K562 (cell line): ENCODE results near the gene PUSL1. TPM values are rescaled to one million over a fixed set of nuclear protein-coding genes. Genes with fewer than 3 reads are reported as not detected.
A peak's percentile ranks its signal among the peaks of the same experiment; 100 is the strongest.

Experiments used
- ATAC-seq: fragments of 200-7000 bp; cut with Tn5 transposase; 3 replicates; pipeline ENCODE4 v1.9.1; 2020; ENCODE audit warnings: moderate library complexity
- BruUV-seq: library from RNA; stranded (reverse); fragments of 400-500 nt; replicated peaks from 2 replicates; lab custom pipeline; 2021; lab: Mats Ljungman, UMichigan
- CTCF ChIA-PET: fragments of 300-600 bp; formaldehyde crosslinking; extraction: SDS; loops from one replicate; lab custom pipeline; 2021; ENCODE audit warnings: low intra/inter-chr PET ratio; lab: Yijun Ruan, JAX
- POLR2A ChIA-PET: fragments of 300-600, 350-650 bp; sonication (Branson Sonifier 250); formaldehyde crosslinking; extraction: SDS; loops from one replicate; lab custom pipeline; 2021; ENCODE audit warnings: antibody characterized with exemption, inconsistent platforms; lab: Yijun Ruan, JAX
- DNase-seq, 4 experiments: peaks; one replicate each; pipeline versions ENCODE4 v3.0.0 to v3.0.0-alpha.2; 2011 to 2018; ENCODE audit warnings: low spot score in 3 of 4, mixed read lengths in 3 of 4; ENCODE audit errors: extremely low read depth in 1 of 4
- FAIRE-seq: peaks from 2 replicates; lab custom pipeline; 2011; peaks lifted over from hg19 to GRCh38; lab: Jason Lieb, UNC
- H2AFZ ChIP-seq: 2 replicates; pipeline ENCODE4 v1.6.0; 2011; ENCODE audit warnings: low read depth, low read length, control low read depth, inconsistent platforms
- H3K27ac ChIP-seq: fragments of 200-600 bp; 3 replicates; pipeline ENCODE4 v1.8.0; 2011; ENCODE audit warnings: low read depth, mild to moderate bottlenecking, control low read depth, inconsistent platforms, low read length, moderate library complexity, mixed read lengths; ENCODE audit errors: extremely low read depth
- H3K27me3 ChIP-seq, 2 experiments: fragments of 300-600 bp in 1 of 2; 2 replicates in 1 of 2; 3 replicates in 1 of 2; pipeline versions ENCODE4 v1.6.0 to v1.8.0; 2011; ENCODE audit warnings: inconsistent platforms in 2 of 2, low read length in 2 of 2, mild to moderate bottlenecking in 1 of 2, mixed read lengths in 1 of 2, moderate library complexity in 1 of 2; ENCODE audit not compliant: control insufficient read depth in 2 of 2, insufficient read depth in 2 of 2
- H3K36me3 ChIP-seq: fragments of 300-600 bp; 3 replicates; pipeline ENCODE4 v1.8.0; 2011; ENCODE audit warnings: mild to moderate bottlenecking, low read length, inconsistent platforms; ENCODE audit not compliant: control insufficient read depth, insufficient read depth
- H3K4me1 ChIP-seq, 2 experiments: fragments of 200-600 bp in 1 of 2; replicated peaks in 1 of 2; 2 replicates in 1 of 2; 3 replicates in 1 of 2; pipeline versions ENCODE4 v1.5.1 to v1.8.0; 2011; ENCODE audit warnings: inconsistent platforms in 2 of 2, low read length in 2 of 2, mild to moderate bottlenecking in 1 of 2, mixed read lengths in 1 of 2, moderate library complexity in 1 of 2; ENCODE audit not compliant: control insufficient read depth in 2 of 2, insufficient read depth in 2 of 2
- H3K4me2 ChIP-seq: 2 replicates; pipeline ENCODE4 v1.6.1; 2011; ENCODE audit warnings: low read length, control low read depth, inconsistent platforms, mixed read lengths; ENCODE audit not compliant: insufficient read depth
- H3K4me3 ChIP-seq: fragments of 200-600 bp; sonication (generic), shearing (Covaris generic); 2 replicates; pipeline ENCODE4 v1.5.1; 2016; ENCODE audit warnings: control low read depth, inconsistent platforms
- H3K79me2 ChIP-seq: fragments of 200-600 bp; 3 replicates; pipeline ENCODE4 v1.8.0; 2011; ENCODE audit warnings: low read length, inconsistent platforms; ENCODE audit not compliant: control insufficient read depth, insufficient read depth
- H3K9ac ChIP-seq, 2 experiments: 2 replicates each; pipeline versions ENCODE4 v1.6.0 to v1.6.1; 2011; ENCODE audit warnings: low read depth in 2 of 2, low read length in 2 of 2, control low read depth in 1 of 2, inconsistent platforms in 1 of 2, mild to moderate bottlenecking in 1 of 2, mixed read lengths in 1 of 2; ENCODE audit not compliant: insufficient read depth in 1 of 2
- H3K9me1 ChIP-seq: one replicate; pipeline ENCODE4 v1.6.0; 2011; ENCODE audit warnings: inconsistent platforms, mild to moderate bottlenecking, low read length, moderate library complexity; ENCODE audit not compliant: control insufficient read depth, insufficient read depth
- H3K9me3 ChIP-seq: replicated peaks from 2 replicates; pipeline ENCODE4 v1.5.1; 2011; ENCODE audit warnings: low read depth, low read length, inconsistent platforms; ENCODE audit not compliant: control insufficient read depth, insufficient read depth
- H4K20me1 ChIP-seq: replicated peaks from 2 replicates; pipeline ENCODE4 v1.6.1; 2011; ENCODE audit warnings: low read length, inconsistent platforms, mixed read lengths; ENCODE audit not compliant: control insufficient read depth, insufficient read depth
- ARID1B ChIP-seq: fragments of 450-650 bp; IDR thresholded peaks from 2 replicates; pipeline ENCODE4 v1.6.1; 2016; ENCODE audit warnings: antibody characterized with exemption, mild to moderate bottlenecking, inconsistent platforms
- CTCFL ChIP-seq: IDR thresholded peaks from 2 replicates; pipeline ENCODE4 v1.6.1; 2011; ENCODE audit warnings: borderline replicate concordance, low read depth, mild to moderate bottlenecking, moderate library complexity, low read length; ENCODE audit not compliant: insufficient read depth, poor library complexity, severe bottlenecking
- FOS ChIP-seq: IDR thresholded peaks from 3 replicates; pipeline ENCODE4 v1.6.1; 2011; ENCODE audit not compliant: insufficient read length; ENCODE audit errors: extremely low read depth
- KDM2B ChIP-seq: fragments of 250-450 bp; sonication (Bioruptor Pico); IDR thresholded peaks from 2 replicates; pipeline ENCODE4 v1.8.0; 2021; ENCODE audit warnings: mild to moderate bottlenecking, moderate library complexity
- MAX ChIP-seq: sonication (generic); formaldehyde crosslinking; IDR thresholded peaks from 2 replicates; pipeline ENCODE4 v1.9.0; 2022; ENCODE audit warnings: mild to moderate bottlenecking, missing genetic modification reagents
- MEF2D ChIP-seq: conservative IDR thresholded peaks from 2 replicates; pipeline ENCODE4 v1.6.1; 2016; ENCODE audit warnings: low read depth, missing genetic modification characterization, missing compliant biosample characterization
- NFIC ChIP-seq: fragments of 450-650 bp; IDR thresholded peaks from 2 replicates; pipeline ENCODE4 v1.6.1; 2017; ENCODE audit warnings: mild to moderate bottlenecking, inconsistent platforms
- PCBP1 ChIP-seq: fragments of 200-400 bp; formaldehyde crosslinking; IDR thresholded peaks from 2 replicates; pipeline ENCODE4 v1.6.1; 2018; ENCODE audit warnings: mild to moderate bottlenecking, low read depth, low read length; ENCODE audit not compliant: poor library complexity, severe bottlenecking
- POLR2G ChIP-seq: fragments of 200-400 bp; formaldehyde crosslinking; IDR thresholded peaks from 2 replicates; pipeline ENCODE4 v1.6.1; 2017; ENCODE audit warnings: low read depth, mild to moderate bottlenecking, antibody characterized with exemption, low read length, moderate library complexity
- RAD21 ChIP-seq, 2 experiments: fragments of 250-450 bp in 1 of 2; fragments of 450-650 bp in 1 of 2; sonication (Bioruptor Pico) in 1 of 2; formaldehyde crosslinking in 1 of 2; IDR thresholded peaks in 1 of 2; conservative IDR thresholded peaks in 1 of 2; 2 replicates each; pipeline versions ENCODE4 v1.4.0 to v1.8.0; 2020 to 2022; ENCODE audit warnings: mild to moderate bottlenecking in 2 of 2, moderate library complexity in 1 of 2
- RBFOX2 ChIP-seq: fragments of 200-400 bp; formaldehyde crosslinking; IDR thresholded peaks from 2 replicates; pipeline ENCODE4 v1.6.1; 2017; ENCODE audit warnings: low read depth, mild to moderate bottlenecking, low read length, moderate library complexity
- WGBS: fragments of 100-300 bp; shearing (Covaris generic); methylation state at CpG from one replicate; pipeline ENCODE4 v1.1.6; 2016; ENCODE audit warnings: low coverage, mixed read lengths; ENCODE audit not compliant: insufficient coverage; ENCODE audit errors: missing lambda C conversion rate; 5-methylcytosine and 5-hydroxymethylcytosine counted together
- in situ Hi-C: fragments of 300-500 bp; cut with MboI; formaldehyde crosslinking; loops from 4 replicates; pipeline ENCODE4 v1.15.0; 2018; ENCODE audit warnings: inconsistent platforms, mixed read lengths
- intact Hi-C: fragments of 100-400 bp; cut with micrococcal nuclease; formaldehyde crosslinking; loops from 2 replicates; pipeline ENCODE4 v1.14.2; 2022
- polyA plus RNA-seq, 8 experiments: library from polyadenylated mRNA; depleted of rRNA in 4 of 8; stranded (reverse) in 5 of 8; unstranded in 3 of 8; fragments of >200 nt; fragmentation: Nextera tagmentation in 2 of 8; fragmentation: Illumina TruSeq in 1 of 8; extraction: Ambion mirVana in 2 of 8; extraction: Trizol in 1 of 8; gene quantifications; 2 replicates each; pipeline versions ENCODE4 v1.2.1 to v1.2.3, GENCODE V29; 2011 to 2014; ENCODE audit warnings: inconsistent platforms in 1 of 8, missing spikeins in 1 of 8
- total RNA-seq, 7 experiments: library from RNA; depleted of rRNA in 6 of 7; stranded (reverse); fragments of >200 nt in 6 of 7; fragmentation: Illumina TruSeq in 2 of 7; extraction: Trizol in 2 of 7; gene quantifications; 2 replicates each; pipeline versions ENCODE4 v1.2.1 to v1.2.3, GENCODE V29; 2011 to 2021; ENCODE audit warnings: low replicate concordance in 1 of 7

The PUSL1 gene
- total and polyA plus RNA-seq, 9 of the 15 experiments (the other 6 are each of a cell fraction or from before 2014, with no cell fraction given), result 0.62 to 86.9 (median 13.6) TPM

- TF ChIP-seq CTCFL (peak; percentile 43), MAX (CRISPR knock-in tag) (peak; percentile 52; the same call in 1 of the 2 replicates), ARID1B (peak; percentile 55), FOS (peak; percentile 25), RAD21 (CRISPR knock-in tag; conservative IDR thresholded peaks at IDR 0.05 in 1 of 2, IDR thresholded peaks at IDR 0.05 in 1 of 2) (peak in 1 of 2 experiments; percentile 35; a peak in 2 of 4 replicates)
Observed at GRCh38 chr1:1344655-1345361, 36.4 kb downstream of the PUSL1 start (continued).

- Histone ChIP-seq H4K20me1 (peaks cover 47% of the 10 kb centered on the region; the same call in 1 of the 2 replicates), H3K4me2 (no peak overlapping the region), H2AFZ (no peak overlapping the region), H3K4me3 (no peak overlapping the region), H3K79me2 (peaks cover 65% of the 10 kb centered on the region), H3K27ac (peak overlapping the region; percentile 46; the same call in 2 of the 3 replicates), H3K4me1 (peaks cover 9 to 86% of the 10 kb centered on the region in 2 experiments; a peak in 3 of 5 replicates), H3K36me3 (peaks cover 47% of the 10 kb centered on the region; the same call in 2 of the 3 replicates), H3K9me1 (peaks cover 8% of the 10 kb centered on the region), H3K27me3 (no peaks in the 10 kb centered on the region), H3K9me3 (0 out of 2 replicates have a peak, but pooled peaks cover 2% of the 10 kb centered on the region), H3K9ac (peak overlapping the region; percentile 10 to 98; a peak in 3 of 4 replicates)
- intact Hi-C loops (no loop called here), in situ Hi-C loops (no loop called here)
- ChIA-PET CTCF (no interaction called here), POLR2A (interaction anchor here (0.6 to 4.8 kb wide), 6 partner anchors 8 to 447 kb away, joined by 3 to 22 read pairs (median 8); partner anchors contain the start of gene AURKAIP1)
- no TSS peak for BruUV-seq
- ATAC-seq (no peak), DNase-seq (no peak), FAIRE-seq (no peak)
- 79% methylated on average over 15 of the region's 16 CpGs for WGBS
- peak; percentile 4; the same call in 1 of the 2 replicates for TF ChIP-seq POLR2G
- 0 out of 2 replicates have a peak, but pooled peaks have one; percentile 18 for TF ChIP-seq NFIC
- TF ChIP-seq KDM2B (CRISPR knock-in tag), result no peak
- TF ChIP-seq PCBP1, result peak; percentile 17
- no peak for TF ChIP-seq MEF2D
- peak; percentile 14 for TF ChIP-seq RBFOX2
Observed at GRCh38 chr1:1345384-1345783, 37.0 kb downstream of the PUSL1 start.
